HG02642 (cell line): Measurements from ENCODE around the gene SNX14.
"Not testable (repeated sequence)": the region's sequence is repeated elsewhere in the genome, so short reads cannot be mapped to it uniquely, and the experiment has no call there.

ENCODE experiments used
- ATAC-seq: cut with Tn5 transposase; IDR thresholded peaks from one replicate; pipeline ENCODE4 v1.9.1; 2021; ENCODE audit warnings: mild to moderate bottlenecking; ENCODE audit not compliant: unreplicated experiment, poor library complexity

Gene SNX14

GRCh38 chr6:85592033-85592432 is 1.6 kb downstream of the SNX14 start:
- ATAC-seq = no peak

DNA sequence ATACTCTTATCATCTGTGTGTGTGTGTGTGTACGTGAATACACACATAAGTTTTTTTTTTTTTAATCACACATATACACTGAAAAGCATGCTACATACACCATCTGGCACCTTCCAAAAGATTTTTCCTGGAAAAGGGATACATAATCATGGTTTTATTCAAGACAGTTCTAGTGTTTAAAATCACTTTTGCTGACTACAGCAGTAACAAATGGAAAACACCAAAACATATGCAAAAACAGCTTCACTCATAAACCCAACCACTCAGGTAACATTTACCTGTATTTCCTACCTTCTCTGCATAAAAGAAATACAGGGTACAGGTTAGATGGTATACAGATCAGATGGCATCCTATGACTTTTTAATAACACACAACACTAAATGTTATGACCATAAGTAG is 2.5 kb downstream of the SNX14 start:
- no peak for ATAC-seq

DNA sequence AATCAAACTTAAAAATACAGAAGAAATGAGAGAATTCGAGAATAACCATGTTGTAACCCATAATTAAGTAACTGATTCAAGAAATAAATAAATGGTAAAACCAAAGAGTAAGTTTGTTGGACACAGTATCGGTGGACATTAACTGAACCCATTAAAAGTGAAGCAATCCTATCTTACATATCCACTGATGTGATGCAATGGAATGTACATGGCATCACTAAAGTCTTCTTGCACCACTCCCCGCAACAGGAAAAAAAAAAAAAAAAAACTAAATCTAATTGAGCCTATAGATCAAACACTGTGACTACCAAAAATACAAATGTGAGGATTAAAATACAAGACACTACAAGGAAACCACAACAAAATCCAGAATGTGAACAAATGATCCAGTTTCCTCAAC is 7.9 kb downstream of the SNX14 start:
- no peak for ATAC-seq

- ATAC-seq = not testable (repeated sequence)
Observed at GRCh38 chr6:85582832-85583231, 10.8 kb downstream of the SNX14 start.

GRCh38 chr6:85581572-85581971 is 12.1 kb downstream of the SNX14 start:
- ATAC-seq = no peak

DNA sequence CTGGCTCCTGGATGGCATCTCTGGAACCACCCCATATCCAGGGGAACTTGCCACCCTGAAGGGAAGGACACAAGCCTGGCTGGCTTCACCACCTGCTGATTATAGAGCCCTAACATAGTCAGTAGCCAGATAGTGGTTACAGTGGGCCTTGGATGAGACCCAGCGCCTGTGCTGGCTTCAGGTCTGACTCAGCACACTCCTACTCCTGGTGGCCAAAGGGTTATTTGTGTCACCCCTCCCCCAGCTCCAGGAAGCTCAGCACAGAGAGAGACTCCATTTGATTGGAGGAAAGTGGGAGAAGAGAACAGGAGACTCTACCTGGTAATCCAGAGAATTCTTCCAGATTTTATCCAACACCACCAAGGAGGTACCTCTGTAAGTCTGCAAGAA is 12.8 kb downstream of the SNX14 start:
- peak; percentile 86 for ATAC-seq

DNA sequence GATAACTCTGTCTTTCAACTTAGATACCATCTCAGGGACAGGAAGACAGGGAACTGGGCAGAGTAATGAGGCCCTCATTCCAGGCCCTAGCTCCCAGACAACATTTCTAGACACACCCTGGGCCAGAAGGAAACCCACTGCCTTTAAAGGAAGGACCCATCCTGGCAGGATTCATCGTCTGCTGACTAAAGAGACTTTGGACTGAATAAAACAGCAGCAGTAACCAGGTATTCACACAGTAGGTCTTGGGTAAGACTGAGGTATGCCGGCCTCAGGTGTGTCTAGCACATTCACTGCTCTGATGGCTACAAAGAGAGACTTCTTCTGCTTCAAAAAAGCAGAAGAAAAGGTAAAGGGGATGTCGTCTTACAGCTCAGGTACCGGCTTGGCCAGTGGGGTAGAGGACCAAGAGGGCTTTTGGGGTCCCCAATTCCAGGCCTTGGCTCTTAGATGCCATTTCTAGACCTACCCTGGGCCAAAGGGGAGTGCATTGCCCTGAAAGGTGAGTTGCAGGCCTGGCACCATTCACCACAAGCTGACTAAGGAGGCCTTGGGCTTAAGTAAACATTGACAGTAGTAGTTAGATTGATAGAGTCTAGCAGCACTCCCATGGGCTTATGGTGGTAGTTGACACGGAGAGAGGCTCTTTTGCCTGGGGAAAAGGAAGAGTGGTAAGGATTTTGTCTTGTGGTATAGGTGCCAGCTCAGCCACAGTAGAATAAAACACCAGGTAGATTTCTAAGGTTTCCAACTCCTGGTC is 13.4 kb downstream of the SNX14 start:
- peak; percentile 23 for ATAC-seq

DNA sequence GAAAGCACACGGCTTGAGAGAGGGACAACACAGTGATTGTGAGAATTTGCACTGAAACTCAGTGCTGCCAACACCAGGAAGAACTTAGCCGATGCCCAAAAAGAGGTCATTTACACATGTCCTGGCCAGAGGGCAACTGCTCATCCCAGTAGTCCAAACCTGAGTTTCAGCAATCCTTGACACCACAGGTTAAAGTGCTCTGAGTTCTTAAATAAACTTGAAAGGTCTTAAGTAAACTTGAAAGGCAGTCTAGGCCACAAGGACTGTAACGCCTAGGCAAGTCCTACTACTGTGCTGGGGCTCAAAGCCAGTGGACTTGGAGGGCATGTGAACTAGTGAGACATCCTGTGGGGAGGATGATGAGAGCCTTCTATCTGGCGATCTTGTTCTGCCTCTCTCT is 14.1 kb downstream of the SNX14 start:
- no peak for ATAC-seq

- no peak for ATAC-seq
Observed at GRCh38 chr6:85576476-85576875, 17.2 kb downstream of the SNX14 start.

- ATAC-seq = no peak
Observed at GRCh38 chr6:85574932-85575598, 18.6 kb downstream of the SNX14 start.

GRCh38 chr6:85569323-85569722 is 24.3 kb downstream of the SNX14 start:
- ATAC-seq = no peak

DNA sequence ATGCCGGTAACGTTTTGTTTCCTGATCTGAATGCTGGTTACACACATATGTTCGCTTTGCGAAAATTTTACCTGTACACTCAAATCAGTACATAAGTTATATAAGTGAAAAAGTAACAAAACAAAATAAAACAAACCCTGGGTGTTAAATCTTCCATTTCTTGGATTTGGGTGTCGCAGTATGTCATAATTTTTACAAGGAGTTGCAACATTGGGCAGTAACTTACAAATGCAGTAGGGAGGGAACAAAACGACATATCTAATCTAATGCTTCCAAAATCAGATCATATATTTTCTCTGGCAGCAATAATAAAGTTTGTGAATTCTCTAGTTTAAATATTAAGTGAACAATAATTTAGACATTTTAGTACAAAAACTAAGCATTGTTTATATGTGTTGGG is 25.2 kb downstream of the SNX14 start:
- no peak for ATAC-seq

DNA sequence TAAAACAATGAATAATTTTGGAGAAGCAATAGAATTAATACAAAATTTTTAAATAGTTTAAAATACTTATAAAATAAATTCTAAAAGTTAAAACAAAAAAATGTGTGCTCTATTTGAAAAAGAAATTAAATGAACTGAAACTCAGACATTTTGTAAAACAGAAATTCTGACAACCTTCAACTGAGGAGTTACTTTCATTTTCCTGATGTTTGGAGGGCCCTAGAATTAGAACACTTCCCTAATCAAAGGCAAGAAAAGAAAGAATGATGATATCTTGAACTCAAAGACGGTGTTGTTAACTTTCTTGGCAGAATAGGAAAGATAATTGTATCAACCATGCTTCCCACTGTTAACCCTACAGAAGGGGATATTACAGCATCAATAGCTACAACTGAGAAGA is 27.9 kb downstream of the SNX14 start:
- ATAC-seq = no peak

DNA sequence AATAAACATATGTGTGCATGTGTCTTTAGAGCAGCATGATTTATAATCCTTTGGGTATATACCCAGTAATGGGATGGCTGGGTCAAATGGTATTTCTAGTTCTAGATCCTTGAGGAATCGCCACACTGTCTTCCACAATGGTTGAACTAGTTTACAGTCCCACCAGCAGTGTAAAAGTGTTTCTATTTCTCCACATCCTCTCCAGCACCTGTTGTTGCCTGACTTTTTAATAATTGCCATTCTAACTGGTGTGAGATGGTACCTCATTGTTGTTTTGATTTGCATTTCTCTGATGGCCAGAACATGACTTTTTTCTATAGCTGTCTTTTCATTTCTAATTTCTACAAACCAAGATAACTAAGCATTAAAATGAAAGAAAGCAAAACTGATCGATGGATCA is 29.4 kb downstream of the SNX14 start:
- ATAC-seq = not testable (repeated sequence)

GRCh38 chr6:85561750-85562357 is 31.8 kb downstream of the SNX14 start:
- ATAC-seq = no peak

- ATAC-seq = no peak
Observed at GRCh38 chr6:85556992-85557668, 36.5 kb downstream of the SNX14 start.

- no peak for ATAC-seq
Observed at GRCh38 chr6:85552652-85553051, 41.0 kb downstream of the SNX14 start.

GRCh38 chr6:85551264-85551663 is 42.4 kb downstream of the SNX14 start:
- ATAC-seq = no peak

DNA sequence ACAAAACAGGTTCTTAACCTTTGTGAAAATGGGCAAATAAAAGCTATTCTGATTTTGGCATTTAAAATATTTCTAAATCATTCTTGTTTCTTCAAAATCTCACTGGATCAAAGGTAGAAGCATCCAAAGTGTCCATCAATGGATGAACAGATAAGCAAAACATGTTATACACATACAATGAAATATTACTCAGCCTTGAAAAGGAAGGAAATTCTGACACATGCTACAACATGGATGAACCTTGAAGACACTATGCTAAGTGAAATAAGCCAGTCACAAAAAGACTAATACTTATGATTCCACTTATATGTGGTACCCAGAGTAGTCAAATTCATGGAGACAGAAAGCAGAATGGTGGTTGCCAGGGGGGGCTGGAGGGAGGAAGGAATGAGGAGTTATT is 45.9 kb downstream of the SNX14 start:
- ATAC-seq = no peak

- ATAC-seq = no peak
Observed at GRCh38 chr6:85544776-85545175, 48.9 kb downstream of the SNX14 start.

GRCh38 chr6:85537055-85537494 is 56.6 kb downstream of the SNX14 start:
- ATAC-seq = no peak
